Measurements from ENCODE around the gene TLE4.
"Not testable (repeated sequence)": the region's sequence is repeated elsewhere in the genome, so short reads cannot be mapped to it uniquely, and the experiment has no call there.

TLE4 gene

DNA sequence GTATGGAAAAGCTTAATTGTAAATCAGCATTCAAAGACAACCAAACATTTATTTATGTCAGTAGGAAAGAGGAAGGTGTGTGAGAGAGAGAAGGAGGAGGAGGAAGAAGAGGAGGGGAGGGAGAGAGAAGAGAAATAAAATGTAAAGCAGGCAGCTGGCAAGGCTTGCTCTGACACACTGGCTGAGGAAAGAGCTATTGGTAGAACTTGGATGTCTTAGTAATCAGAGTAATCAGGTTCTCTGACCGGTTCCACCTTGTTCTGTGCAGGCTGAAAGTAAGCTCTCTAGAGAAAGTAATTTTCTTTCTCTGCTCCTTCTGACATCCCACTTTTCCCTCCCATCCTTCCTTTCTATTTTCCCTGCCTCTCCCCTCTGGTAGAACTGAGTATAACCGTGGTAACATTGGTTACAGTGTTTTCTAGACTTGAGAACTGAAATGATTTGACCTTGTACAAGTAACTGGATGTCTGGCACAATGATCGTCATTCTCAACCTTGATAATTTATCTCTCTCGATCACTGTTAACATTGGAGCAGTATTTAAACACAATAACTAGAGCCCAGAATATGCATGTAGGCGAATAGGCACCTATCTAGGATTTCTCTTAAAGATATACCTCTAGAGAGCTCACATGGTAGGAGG, 33.3 kb downstream of the TLE4 start:
- DNase-seq, result no peak

GRCh38 chr9:79606529-79606928, 34.8 kb downstream of the TLE4 start:
- not testable (repeated sequence) for DNase-seq

GRCh38 chr9:79609468-79610018, 37.8 kb downstream of the TLE4 start:
- no peak for DNase-seq

DNA sequence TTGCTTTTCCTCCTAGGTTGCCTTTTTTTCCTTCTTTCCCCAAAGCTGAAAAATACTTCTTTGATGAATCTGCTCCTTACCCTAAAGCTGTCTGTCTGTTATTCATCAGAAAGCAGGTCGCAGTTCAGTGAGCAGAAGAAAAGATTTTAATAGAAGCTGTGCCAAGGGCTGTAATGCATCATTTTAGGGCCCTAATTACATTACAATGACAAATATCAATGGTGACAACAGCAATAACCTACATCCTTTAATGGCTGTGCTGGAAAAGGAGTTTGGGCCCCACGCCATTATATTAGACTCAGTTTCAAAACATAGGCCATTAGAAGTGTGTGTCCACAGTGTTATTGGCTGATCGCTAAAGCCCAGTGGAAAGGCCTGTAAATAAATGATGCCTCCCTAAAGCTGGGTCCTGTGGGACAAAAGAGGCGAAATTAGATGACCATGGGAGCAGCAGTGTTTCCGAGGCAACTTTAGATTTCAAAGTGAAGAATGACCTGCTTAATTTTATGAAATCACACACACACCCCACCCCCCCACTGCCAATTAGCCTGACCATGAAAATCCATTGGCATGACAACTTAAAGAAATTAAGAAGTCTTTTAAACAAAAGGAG, 38.4 kb downstream of the TLE4 start:
- no peak for DNase-seq

DNA sequence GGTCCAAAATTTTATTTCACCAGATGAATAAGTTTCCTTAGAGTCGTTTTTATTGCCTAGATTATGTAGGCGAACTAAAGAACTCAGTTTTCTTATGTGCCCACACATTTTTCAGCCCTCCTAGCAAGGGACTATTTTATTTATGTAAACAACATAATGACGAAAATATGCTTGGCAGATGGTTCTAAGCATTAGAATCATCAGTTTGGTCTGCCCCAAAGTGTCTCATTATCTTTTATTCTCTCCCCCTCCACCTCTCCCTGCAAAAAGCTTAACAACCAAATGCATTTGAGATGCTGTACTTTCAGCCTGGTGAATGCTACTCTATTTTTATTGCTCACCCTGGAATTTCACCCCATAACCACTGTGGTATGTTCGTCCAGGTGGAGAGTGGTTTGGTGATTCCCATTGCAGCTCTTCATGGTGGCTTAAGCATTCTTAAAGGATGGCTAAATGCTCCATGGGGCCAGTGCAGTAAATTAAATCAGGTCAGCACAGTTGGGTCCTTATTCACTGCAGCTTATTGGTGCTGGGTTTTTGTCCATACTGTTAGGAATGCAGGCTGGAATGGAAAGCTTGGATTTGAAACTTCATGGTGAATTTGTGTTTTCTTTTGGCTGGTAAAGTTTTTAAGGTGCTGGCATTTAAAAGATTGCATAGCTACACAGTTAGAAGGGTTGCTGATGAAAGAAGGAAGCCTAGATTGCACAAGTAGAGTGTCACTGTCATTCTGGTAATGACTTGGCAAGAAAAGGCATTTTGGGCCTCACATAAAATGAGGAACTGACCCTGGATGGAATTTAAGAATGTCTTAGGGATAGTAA, 39.2 kb downstream of the TLE4 start:
- DNase-seq, result no peak

DNA sequence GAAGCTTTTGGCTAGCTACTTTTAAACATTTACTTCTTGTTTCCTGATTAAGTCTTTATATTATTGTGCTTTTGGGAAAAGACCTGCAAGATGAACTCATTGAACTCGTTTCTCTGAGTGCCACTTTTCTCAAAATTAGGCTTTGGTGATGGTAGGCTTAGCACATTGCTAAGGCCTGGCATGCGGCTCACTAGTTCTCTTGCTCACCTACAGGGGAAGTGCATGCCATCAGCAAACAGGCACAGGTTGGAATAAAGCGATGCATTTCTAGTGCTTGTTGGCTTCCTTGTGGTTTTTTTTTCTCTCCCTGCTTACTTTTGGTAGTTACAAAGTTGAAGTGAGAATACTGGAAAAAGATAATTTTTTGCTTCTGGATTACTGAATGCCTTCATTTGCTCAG, 41.4 kb downstream of the TLE4 start:
- no peak for DNase-seq

- DNase-seq, result no peak
These were observed 43.3 kb downstream of the TLE4 start for GRCh38 chr9:79615038-79615437.

DNA sequence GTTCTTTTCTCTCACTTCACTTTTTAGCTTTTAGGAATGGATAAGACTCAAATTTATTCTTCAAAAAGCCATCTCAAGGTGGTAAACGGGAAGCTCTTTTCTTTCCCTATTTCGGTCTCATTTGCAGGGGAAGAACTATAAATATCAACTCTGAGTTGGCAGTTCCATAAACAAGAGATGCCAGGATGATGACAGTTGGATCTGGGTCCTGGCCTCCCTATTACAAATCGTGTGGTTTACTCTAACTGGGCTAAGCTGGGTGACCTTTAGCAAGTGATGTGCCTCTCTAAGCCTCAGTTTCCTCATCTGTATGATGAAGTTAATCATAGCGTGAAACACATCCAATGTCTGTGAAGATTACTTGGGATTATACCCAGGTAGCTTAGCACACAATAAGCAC, 44.2 kb downstream of the TLE4 start:
- no peak for DNase-seq

GRCh38 chr9:79616971-79617370, 45.2 kb downstream of the TLE4 start:
- DNase-seq, result no peak

DNA sequence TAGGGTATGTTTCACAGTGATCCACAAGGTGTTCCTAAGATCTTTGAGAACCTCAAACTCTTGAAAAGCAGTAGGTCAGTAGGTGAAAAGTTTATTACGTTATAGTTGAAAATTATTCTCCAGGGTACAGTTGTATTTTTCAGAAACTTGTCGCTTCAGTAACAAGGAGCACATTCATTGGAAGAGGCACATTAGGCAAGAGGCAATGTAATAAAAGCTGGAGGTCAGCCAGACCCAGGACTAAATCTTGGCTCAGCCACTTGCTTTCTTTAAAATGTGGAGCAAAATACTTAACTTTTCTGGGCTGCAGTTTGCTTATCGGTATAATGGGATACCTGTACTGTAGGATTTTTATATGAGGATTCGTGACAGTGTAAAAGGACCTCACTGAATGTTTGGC, 45.6 kb downstream of the TLE4 start:
- no peak for DNase-seq

- no peak for DNase-seq
These were observed 48.2 kb downstream of the TLE4 start for GRCh38 chr9:79619930-79620329.

DNA sequence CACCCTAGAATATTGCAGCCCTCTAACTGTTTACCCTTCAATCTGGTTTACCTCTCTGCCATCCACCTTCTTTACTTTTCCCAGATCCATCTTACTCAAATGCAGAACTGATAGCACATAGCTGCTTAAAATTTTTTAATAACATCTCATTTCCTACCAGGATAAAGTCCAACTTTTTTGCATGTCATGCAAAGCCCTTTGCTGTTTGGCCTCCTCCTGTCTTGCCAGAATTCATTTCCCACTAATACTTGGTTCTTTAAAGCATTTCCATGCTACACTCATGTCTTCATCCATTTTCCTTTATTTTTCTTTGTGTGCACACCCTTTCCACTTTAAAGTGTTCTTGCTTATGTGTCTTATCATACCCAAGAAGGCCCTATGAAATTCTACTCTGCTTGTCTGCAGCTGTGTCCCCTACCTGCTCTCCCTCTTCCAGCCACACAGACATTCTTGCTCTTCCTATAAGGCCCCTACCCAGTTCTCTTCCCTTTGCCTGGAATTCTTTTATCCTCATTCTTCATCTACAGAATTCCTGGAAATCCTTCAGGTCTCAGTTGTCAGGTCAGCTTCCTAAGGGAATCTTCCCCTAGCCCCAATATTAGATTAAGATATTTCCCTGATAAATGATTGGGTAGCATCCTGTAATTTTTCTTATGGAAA, 50.3 kb downstream of the TLE4 start:
- no peak for DNase-seq

- DNase-seq, result no peak
These were observed 52.3 kb downstream of the TLE4 start for GRCh38 chr9:79623799-79624721.

GRCh38 chr9:79629721-79630120, 58.0 kb downstream of the TLE4 start:
- DNase-seq, result no peak

DNA sequence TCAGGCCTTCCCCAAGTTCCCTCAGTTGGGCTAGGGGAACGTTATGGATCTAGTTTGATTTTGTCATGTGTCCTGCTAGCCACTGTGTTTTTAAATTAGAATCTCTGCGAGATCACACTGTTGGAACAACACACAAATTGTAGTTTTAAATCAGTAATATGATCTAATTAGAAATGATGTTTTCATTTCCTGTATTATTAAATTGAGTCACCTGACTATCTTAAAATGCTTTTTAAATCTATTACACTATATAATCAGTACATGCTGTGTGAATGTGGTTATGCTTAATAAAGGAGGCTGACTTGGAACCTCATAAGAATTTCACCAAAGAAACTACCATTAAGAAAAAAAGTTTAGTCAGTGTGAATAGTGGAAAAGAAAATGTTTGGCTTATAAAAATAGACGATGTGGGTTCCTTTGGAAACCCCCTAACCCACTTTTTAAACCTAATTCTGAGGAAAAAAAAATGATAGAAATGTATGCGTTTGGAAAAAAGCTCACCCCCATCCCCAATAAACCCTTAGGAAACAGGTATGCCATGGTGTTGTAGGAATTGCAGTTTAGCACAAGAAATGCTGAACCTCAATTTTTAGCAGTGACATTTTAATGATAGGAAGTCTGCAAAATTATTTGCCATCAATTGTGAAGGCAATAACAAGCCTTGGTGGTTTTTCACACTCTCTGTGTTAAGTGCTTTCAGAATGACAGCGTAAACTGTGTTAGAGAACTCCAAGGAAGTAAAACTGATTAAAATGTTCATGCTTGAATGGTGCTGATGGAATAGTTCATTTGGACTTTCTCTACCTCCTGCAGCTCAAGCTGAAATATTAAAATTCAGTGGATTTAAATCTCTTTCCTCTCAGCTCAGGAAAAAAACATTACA, 59.0 kb downstream of the TLE4 start:
- DNase-seq, result no peak

- no peak for DNase-seq
These were observed 60.3 kb downstream of the TLE4 start for GRCh38 chr9:79632060-79632459.

DNA sequence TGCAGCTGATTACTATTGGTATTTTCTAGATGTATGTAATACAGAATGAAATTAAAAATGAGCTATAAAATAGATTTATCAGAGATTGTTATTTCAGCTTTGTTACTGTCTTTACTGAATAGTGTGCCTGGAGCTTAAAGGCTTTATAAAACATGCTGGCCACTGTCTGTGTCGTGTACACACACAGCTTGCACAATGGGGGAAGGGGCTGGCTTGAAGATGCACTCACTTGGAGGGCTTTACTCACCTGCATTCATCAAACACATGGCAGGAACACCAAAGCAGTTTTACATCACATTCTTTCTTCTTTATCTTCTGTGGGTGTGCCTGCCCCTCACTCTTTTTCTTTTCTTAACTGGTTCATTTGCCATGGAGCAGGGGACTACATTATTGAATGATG, 60.9 kb downstream of the TLE4 start:
- no peak for DNase-seq

DNA sequence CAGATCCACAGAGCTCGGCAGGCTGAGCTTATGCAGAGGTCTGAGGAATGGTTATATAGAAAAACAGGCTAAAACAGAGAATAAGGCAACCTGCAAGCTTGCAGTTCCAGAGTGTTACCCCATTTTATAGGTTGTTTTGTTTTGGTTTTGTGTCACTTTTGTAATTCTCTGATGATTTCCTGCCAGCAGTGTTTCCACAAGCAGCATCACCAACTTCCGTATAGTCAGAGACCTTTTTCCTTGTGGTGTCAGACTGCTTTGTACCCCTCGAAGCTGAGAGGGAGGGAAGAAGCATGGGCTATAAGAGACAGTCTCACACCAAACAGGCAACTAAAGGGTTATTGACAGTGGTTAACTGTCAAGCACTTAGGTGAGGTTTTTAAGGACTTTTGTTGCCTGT, 61.8 kb downstream of the TLE4 start:
- no peak for DNase-seq

- no peak for DNase-seq
These were observed 65.6 kb downstream of the TLE4 start for GRCh38 chr9:79637177-79637925.

- no peak for DNase-seq
These were observed 67.0 kb downstream of the TLE4 start for GRCh38 chr9:79638806-79639205.
